Stimulated activated CD4-positive, alpha-beta T cell treated with anti-CD3 and anti-CD28 coated beads, Interleukin-4, amount 100 ng/mL, for 24 hours (primary cell): ENCODE measurements around the gene MEX3C.

Source experiments
- DNase-seq: peaks from one replicate; pipeline ENCODE4 v3.0.0-alpha.2; 2020

MEX3C gene

DNA sequence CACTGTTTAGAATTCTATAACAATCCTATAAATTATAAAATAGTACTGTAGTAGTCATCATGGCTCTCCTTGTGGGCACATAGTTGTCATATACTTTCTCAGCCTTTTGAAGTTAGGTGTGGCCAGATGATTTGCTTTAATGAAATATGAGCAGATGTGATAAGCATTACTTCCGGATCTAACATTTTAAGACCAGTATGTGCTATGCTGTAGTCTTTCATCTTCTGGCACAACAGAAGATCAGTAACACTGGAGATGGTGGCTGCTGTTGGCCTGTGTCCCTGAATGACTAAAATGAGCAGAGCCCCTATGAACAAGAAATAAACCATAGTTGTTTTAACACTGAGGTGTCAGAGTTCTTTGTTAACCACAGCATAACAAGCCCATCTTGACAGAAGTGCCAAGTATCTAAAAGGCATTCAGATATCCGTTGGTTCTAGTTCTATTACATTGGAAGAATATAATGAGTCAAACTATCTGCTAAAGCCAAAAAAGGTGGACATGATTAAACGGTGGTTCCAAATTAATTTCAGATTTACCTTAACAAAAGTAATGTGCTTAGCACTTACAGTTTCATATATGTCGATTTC is 6.3 kb downstream of the MEX3C start:
- DNase-seq, result peak; percentile 28

DNA sequence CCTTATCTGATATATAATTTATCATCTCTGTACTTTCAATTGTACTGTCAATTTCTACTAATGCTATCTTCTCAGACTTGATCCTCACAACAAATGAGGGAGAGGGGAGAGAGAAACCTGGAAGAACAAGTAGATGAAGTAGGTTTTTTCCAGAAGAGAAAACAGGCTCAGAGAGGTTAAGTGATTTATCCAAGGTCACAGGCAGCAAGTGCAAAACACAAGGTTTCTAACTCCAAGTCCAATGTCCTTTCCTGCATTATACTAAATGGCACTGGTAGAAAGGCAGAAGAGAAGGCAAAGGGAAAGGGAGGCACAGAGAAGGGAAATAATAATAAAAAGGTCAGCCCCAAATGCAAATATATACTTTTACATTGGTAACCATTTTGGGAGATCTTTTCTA is 7.5 kb downstream of the MEX3C start:
- no peak for DNase-seq

DNA sequence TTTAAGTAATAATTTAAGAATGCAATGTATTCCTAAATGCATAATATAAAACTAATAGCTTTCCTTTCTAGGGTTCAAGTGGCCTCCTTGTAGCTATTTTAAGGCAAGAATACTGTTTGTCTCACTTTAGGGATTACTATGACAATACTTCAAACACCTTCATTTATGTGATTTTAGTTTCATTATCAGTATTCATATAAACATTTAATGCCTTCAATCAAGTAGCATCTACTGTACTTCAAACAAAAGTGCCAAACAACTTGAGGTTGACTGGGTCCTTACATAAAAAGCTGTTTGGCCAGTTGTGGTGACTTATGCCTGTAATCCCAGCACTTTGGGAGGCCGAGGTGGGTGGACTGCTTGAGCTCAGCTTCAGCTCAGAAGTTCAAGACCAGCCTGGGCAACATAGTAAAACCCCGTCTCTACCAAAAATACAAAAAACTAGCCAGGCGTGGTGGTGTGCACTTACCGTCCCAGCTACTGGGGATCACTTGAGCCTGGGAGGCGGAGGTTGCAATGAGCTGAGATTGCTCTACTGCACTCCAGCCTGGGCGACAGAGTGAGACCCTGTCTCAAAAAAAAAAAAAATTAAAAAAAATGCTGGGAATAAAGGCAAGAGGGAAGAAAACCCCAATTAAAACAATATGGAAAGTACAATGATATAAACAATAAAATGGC is 9.3 kb downstream of the MEX3C start:
- no peak for DNase-seq

DNA sequence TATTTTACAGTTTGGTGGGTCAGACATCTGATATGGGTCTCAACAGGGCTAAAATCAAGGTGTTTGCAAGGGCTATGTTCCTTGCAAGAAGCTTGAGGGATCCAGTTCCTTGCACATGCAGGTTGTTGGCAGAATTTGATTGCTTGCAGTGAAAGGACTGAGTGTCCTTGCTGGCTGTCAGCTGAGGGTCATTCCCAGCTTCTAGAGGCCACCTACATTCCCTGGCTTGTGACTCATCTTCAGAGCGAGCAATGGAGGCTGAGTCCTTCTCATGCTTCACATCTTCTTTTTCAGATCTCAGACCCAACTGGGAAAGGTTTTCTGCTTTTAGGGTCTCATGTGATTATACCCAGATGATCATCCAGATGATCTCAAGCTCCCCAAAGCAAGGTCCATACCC is 12.4 kb downstream of the MEX3C start:
- no peak for DNase-seq

DNA sequence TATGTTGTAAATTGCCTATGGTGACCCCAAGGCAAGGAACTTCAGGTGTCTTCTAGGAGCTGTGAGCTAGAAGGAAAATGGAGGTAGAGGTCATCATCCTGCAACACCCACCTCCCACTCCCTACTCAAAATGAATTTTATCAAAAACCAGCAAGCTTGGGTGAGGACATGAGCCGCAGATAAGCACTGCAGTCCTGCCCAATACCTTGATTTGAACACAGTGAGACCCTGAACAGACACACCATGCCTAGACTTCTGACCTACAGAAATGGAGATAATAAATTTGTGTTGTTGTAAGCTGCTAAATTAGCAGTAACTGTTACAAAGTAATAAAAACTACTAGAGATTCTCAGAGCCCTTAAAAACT is 13.4 kb downstream of the MEX3C start:
- DNase-seq, result no peak

DNA sequence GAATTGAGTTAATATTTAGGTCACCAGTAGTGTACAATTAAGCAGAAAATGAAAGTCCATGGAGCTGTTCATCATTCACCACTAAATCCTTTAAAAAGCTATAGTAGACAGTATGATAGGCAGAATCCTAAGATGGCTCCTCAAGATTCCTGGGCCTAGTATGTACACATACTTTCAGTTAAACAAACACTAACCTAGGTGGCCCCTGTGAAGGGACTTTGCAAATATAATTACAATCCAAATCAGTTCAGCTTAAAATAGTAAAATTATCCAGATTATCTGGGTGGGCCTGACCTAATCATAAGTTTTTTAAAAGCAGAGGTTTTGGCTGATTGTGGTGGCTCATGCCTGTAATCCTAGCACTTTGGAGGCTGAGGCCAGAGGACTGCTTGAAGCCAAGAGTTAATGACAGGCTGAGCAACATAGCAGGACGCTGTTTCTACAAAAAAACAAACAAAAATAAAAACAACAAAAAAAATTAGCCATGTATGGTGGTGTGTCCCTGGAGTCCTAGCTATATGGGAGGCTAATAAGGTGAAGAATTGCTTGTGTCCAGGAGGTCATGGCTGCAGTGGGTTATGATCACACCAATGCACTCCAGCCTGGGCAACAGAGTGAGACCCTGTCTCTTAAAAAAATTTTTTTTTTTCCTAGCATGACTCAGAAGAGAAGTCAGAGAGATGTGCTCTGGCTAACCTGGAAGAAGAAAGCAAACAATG is 13.9 kb downstream of the MEX3C start:
- no peak for DNase-seq

DNA sequence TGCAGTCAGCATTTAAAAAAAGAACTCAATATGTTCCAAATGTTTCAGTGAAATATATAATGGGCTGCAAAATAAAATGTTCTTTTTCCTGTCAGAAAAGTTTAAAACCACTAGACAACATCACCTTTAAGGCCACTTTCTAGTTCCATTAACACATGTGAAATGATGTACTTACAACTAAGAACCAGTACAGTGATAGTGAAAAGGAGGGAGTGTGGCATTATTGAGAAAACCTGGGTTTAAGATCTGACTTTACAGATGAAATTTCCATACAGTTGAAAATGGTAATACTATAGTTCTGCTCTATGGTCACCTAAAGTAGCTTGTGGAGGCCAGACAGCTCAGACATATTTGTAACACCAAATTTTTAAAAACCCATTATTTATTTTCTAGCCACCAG is 14.7 kb downstream of the MEX3C start:
- DNase-seq, result no peak

DNA sequence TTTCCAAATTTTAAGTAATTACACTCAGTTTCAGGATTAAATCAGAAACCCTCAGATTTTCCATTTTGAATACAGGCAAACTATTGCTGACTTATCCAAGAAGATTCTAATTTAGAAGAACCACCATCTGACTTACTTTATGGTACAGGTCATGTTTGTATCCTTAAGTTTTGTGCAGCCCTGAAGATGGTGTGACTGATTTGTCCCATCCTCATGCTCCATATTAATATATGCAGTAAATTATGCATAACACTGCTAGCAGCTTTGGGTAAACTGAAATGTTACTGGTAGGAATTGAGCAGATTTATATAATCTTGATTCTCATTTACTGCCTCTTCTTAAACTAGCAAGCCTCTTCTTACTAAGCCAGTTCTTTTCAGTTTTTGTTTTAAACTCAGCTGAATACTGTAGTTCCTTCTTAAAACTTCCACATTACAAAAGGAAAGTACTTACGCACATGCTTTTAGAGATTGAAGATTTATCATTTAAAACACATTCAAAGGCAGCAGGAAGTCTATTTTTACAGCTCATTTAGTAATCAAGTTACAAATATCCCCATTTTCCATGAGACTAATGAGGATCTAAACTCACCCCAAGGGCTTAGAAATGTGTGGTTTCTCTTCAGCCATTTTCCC is 25.7 kb downstream of the MEX3C start:
- no peak for DNase-seq

DNA sequence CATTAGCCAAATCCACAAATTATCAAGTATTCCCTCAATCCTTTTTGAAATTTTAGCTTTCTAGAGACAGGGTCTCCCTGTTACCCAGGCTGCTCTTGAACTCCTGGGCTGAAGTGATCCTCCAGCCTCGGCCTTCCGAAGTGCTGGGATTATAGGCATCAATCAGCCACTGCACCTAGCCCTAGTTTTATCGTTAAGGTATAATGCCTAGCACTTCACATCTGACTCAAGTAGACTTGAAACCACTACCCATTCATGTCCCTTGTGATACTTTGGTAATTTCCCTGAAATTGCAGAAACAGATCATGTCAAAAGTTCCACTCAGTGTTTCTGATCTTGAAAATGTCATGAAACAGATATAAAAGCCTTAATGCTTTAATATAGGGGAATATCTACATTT is 26.3 kb downstream of the MEX3C start:
- DNase-seq, result no peak

DNA sequence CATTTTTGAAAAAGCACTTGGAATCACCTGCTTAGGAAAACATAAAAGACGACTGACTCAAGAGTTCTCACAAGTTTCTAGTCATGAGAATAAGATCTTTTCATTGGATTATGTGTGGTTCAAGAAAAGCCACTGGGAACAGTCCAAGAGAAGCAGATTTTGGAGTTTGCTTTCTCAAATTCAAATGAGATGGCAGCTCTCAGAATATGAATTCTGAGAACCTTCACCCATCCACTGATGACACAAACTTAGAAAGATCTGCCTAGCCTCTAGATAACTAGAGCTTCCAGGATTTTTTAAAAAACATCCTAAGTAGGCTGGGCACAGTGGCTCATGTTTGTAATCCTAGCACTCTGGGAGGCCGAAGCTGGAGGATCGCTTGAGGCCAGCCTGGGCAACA is 26.8 kb downstream of the MEX3C start:
- DNase-seq, result no peak

DNA sequence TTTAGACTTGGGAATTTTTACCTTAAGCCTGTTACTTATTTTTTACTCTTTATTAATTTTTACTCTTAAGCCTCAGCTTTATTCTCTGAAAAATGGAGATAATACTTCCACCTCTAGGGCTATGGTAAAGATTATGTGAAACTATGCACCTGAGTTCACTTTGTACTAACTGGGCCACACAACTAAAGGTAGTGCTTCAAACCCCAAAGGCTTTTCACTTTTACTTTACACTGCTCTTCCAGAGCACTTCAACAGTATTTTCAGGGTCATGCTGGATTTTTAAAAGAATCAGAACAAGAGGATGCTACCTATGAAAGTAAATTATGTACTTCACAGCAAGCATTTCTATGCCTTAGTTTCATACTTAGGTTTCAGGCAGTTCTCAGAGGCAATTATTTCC is 27.8 kb downstream of the MEX3C start:
- DNase-seq, result no peak

DNA sequence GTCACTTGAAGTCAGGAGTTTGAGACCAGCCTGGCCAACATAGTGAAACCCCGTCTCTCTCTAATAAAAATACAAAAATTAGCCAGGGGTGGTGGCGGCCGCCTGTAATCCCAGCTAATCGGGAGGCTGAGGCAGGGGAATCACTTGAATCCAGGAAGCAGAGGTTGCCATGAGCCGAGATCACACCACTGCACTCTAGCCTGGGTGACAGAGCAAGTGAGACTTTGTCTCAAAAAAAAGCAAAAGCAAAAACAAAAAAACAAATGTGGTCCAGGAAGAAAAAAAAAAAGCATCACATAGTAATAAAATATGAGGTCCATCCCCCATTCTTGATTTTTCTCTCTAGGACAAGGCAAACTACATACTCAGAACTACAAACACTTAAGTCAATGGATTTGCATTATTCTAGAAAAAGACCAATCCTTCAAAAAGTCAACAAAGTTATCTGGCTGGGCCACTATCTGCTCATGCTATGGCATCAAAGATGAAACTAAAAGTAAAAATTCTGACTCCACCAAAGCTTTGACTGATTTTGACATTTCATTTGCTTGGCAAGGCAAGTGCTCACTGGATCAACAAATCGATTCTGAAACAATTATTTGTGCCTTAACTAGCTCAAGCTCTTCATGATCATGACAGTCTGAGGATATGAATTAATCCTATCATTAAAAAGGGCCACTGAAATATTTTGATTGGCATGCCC is 28.4 kb downstream of the MEX3C start:
- no peak for DNase-seq

DNA sequence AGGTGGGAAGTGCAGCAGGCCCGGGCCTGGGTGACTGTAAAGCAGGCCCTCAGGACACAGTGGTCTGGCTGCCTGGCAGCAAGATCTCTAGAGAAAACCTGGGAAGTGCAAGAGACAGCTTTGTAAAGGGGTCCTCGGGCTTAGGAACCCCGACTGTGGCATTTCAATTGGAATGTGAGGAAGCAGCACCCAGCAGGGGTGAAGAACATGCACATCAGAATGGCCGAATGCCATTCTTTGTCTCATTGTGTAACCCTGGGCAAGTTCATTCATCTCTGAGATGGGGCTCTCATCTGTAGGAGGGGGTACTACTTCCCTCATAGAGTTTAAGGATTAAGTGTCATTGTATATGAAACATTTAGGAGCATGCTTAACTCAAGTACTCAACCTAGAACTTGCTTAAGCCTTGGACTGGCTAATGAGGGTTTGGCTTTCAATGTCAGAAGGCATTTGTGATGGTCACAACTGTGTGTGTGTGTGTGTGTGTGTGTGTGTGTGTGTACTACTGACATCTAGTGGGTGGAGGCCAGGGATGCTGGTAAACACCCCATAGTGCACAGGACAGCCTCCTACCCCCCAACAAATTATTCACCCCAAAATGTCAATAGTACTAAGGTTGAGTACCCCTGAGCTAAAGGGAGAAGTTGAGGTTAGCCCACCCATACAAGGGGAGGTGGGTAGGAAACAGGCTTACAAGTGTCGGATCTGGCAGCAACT is 29.3 kb downstream of the MEX3C start:
- no peak for DNase-seq

DNA sequence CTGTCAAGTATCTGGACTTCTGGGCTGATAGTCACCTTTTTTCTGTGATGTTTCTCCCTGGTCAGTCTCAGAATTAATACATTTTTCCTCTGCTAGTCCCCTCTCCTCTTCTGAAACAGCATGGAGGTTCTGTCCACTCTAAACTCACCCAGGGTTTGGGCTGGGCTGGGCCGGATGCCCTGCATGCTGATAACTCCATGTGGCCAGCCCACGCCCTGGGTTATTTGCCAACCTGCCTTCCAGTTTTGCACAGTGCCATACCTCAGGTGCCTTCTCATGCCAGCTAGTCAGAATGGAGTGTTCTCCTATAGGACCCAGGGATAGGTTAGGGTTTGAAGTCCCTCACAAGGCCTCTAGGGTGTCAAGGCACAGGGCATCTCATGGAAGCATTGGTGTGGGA is 32.2 kb downstream of the MEX3C start:
- DNase-seq, result no peak

DNA sequence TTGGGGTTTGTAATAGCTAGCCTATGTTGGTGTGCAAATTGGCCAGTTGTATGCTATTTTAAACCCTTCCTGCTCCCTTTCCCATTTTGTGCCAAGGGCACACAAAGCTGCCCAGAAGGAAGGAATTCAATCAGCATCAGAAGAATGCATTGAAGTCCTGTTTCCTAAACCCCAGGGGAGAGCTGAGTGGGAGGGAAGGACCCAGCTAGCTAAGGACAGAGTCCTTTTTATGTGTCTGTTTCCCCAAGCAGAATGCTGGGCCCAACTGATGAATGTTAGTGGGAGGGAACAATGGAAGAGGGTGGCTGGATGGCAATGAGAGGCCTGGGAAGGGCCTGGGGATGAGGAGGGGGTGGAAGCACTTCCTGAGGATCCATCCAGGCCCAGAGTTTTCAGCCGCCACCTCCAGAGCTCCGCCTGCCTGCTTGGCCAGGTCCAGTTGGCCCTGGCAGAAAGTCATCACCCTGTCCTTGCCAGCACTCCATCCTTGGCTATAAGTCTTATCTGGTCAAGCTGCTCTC is 32.7 kb downstream of the MEX3C start:
- no peak for DNase-seq

DNA sequence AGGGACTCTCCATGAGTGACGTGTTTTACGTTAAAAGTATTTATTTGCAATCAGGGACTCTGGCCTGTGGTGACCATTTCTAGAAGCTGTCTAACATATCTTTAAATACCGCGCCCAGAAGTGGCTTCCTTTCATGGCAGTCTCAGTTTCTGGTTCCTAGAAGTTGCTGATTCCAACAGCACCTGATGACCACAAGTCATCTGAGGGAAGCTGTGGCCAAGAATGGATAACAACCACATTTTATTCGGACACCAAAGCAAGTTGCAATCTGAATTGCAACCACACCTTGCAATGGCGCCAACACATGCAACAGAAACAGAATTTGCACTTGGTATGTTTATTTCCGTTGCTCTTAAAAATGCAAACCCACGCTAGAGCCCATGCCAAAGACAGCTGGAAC is 33.1 kb downstream of the MEX3C start:
- no peak for DNase-seq

DNA sequence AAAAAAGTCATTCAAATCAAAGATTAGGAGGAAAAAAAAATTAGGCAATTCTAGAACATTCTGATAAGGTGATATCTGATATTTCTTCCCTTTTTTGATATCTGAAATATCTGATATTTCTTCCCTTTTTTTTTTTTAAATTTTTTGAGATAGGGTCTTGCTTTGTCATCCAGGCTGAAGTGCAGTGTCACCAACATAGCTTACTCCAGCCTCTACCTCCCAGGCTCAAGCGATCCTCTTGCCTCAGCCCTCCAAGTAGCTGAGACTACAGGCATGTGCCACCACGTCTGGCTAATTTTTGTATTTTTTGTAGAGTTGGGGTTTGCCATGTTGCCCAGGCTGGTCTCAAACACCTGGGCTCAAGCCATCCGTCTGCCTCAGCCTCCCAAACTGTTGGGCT is 33.9 kb downstream of the MEX3C start:
- DNase-seq, result no peak

DNA sequence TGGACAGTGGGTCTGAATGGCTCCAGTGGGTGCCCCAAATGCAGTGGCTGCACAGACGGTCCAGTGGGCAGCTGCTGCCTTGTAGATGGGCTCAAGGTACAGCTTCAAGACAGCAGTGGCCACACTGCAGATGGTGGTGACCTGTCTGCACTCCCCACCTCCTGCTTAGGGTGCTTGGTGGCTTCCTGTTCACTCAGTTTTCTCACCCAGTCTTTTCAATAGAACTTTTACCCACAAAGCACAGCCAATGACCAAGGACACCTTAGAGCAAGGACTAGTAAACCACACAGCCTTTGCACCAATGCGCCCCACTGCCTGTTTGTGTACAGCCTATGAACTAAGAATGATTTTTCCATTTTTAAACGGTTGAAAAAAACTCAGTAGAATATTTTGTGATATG is 34.9 kb downstream of the MEX3C start:
- DNase-seq, result no peak

DNA sequence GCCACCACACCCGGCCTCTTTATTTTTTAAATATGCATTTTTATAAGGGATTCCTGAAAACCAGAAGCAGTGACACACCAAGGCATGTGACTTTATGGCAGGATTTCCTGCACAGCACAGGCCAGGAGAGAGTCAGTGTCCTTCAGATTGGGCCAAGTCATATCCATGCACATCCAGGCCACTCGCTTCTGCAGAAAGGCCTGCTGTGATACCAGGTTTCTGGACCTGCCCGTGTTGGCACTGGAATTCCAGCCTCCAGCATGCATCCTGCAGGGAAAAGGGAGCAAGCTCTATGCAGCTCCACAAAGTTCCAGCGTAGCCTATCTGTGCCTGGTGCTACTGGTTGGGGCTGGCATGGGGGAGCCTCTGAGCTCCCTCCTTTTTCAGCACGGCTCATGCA is 36.8 kb downstream of the MEX3C start:
- no peak for DNase-seq

DNA sequence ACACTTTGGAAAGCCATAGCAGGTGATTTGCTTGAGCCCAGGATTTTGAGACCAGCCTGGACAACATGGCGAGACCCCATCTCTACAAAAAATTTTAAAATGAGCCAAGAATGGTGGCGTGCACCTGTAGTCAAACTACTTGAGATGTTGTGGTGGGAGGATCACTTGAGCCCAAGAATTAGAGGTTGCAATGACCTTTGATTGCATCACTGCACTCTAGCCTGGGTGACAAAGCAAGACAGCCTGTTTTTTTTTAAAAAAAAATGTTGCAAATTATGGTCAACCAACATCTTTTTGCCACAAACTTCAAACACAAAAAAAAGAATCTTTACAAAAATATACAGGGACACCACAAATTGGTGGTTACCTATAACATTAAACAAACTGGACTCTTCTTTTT is 40.3 kb downstream of the MEX3C start:
- DNase-seq, result no peak

DNA sequence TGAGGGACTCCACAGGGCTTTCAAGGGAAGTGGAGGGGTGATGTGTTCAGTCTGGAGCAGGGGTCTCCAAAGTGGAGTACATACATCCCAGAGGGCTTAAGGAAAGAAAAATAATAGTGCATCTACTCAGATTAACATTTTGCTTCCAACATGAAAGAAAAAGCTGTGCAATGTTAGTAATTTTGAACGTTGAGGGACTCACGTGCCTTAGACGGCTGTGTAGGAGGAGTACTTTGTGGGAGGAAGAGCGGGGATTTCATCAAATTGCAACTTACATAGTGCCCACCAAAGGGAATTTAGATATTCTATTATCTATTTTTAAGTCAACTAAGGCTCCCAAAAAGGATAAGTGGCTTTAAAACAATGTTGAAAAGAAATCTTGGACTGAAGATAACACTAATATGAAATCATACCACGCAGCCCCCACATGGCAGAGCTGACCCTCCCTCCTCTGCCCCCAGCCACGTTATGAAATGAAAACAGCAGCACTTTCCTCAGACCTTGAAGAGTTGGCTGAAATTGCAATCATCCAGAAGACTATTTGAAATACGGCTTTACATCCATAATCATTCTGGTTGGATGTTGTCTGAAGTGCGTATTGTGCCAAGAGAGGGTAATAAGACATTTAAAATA is 42.9 kb downstream of the MEX3C start:
- no peak for DNase-seq
